NCI-H1436 treated with DMSO at 0.1 percent for 48 hours (cell line): ENCODE results near the gene CD14.
"Not testable (repeated sequence)": the region's sequence is repeated elsewhere in the genome, so short reads cannot be mapped to it uniquely, and the experiment has no call there.

Experiments
- DNase-seq: peaks from one replicate; lab custom pipeline; 2025; lab: John Stamatoyannopoulos, UW

The CD14 gene

GRCh38 chr5:140633021-140633471 is at the start of gene CD14:
Gene CD14, minus strand, starts transcription at chr5:140633175. Its CDS starts 104 bp downstream, at chr5:140633071.
- DNase-seq = no peak

DNA sequence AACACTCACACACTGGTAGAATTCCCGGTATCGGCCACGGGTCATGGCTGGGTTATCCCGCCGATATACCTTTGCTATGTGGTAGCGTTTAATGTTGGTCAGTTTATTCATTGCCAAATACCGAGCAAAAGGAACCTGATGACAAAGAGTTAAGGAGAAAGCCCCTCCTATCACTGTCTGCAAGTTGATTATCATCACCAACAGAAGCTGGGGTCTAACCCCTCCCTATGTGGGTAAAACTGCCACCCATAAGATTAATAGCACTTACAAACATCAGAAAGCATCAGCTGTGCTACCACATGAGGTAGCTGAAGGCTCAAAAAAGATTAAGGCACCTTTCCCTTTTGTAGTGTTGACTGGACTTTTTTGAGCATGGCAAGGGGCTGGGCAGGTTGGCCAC is 46.0 kb upstream of the CD14 start:
- DNase-seq = no peak

- no peak for DNase-seq
These were observed 45.0 kb upstream of the CD14 start for GRCh38 chr5:140677947-140678346.

DNA sequence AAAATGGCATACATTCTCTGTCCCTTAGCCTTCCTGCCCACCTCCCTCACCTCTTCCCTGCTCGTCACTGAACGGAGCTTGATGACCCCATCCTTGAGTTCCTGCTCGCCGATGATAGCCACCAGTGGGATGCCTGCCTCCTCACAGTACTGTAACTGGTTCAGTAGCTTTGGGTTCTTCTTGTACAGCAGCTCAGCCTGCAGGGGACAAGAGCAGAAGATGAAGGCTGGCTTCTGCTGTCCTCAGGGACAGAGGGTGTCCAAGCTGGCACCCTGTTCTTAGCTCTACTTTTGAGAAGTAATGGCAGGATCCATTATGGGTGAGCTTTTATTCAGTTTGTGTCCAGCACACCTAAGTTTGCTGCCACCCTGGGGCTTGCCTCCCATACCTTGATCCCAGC is 41.7 kb upstream of the CD14 start:
- no peak for DNase-seq

- DNase-seq = no peak
These were observed 41.2 kb upstream of the CD14 start for GRCh38 chr5:140674211-140674610.

GRCh38 chr5:140673187-140673976 is 40.4 kb upstream of the CD14 start, which contains the start of gene DND1:
Gene DND1, minus strand, starts transcription at chr5:140673576. Its CDS starts 34 bp downstream, at chr5:140673542.
- no peak for DNase-seq

DNA sequence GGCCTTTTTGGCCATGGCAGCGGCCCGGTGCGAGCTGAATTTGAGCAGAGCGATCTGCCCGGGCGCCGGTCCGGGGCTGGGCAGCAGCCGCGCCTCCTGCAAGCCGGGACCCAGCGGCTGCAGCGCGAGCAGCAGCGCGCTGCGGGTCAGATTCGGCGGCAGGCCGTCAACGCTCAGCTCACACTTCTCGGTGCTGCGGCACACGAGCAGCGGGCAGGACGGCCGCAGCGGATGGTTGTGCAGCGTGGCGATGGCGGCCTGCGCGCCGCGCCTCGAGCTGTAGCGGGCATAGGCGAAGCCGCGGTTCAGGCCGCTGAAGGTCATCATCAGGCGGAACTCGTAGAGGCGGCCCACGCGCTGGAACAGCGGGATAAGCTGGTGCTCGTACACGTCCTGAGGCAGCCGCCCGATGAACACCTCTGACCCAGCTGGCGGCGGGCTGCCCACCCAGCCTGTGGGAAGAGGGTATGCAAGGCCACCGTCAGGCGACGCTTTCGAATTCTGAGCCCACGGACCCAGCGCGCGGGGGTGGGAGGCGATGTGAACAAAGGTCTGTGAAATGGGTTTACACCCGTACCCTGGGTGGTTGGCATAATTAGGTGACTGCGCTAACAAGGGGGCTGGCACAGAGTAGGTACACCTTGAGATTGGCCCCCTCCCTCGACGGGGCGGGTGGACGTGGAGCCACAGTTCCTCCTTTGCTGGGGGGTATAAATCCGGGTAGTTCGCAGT is 39.6 kb upstream of the CD14 start:
- DNase-seq = no peak

GRCh38 chr5:140671472-140672125 is 38.6 kb upstream of the CD14 start:
- DNase-seq = no peak

DNA sequence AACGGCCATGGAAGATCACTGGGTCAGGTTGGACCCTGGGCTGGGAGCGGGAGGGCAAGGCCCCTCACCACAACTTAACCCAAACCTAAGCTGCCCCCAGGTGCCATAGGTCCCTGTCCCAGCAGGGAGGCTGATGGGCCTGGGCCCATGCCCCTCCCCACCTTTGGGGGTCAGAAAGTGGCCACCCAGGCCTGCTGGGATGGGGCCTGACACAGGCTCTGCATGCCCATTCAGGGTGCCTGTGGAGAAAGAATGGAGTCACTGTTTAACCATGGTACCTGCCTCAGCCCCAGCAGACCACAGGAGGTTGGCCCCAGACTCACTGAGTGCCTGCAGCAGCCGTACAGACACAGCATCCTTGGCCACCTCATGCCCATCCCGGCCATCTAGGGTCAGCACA is 38.1 kb upstream of the CD14 start:
- DNase-seq = not testable (repeated sequence)

- peak; percentile 67 for DNase-seq
These were observed 31.6 kb upstream of the CD14 start, which contains the start of gene WDR55 for GRCh38 chr5:140664359-140665119. Gene WDR55, plus strand, starts transcription at chr5:140664904. Its CDS starts 9 bp downstream, at chr5:140664913.

- no peak for DNase-seq
These were observed 31.0 kb upstream of the CD14 start for GRCh38 chr5:140664030-140664358.

- not testable (repeated sequence) for DNase-seq
These were observed 27.4 kb upstream of the CD14 start for GRCh38 chr5:140660371-140660770.

DNA sequence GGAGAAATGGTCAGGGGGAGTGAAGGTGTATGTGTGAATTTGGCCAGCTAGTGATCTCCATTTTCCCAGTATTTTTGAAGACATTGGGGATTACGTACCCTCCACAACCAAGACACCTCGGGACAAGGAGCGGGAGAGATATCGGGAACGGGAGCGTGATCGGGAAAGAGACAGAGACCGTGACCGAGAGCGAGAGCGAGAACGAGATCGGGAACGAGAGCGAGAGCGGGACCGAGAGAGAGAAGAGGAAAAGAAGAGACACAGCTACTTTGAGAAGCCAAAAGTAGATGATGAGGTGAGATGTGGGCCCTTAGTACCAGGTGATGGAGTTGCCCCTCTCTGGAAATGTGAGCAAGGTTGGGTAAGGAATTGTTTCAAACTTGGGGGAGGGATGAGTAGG is 25.9 kb upstream of the CD14 start:
- no peak for DNase-seq

- no peak for DNase-seq
These were observed 14.1 kb upstream of the CD14 start for GRCh38 chr5:140647042-140647419.

DNA sequence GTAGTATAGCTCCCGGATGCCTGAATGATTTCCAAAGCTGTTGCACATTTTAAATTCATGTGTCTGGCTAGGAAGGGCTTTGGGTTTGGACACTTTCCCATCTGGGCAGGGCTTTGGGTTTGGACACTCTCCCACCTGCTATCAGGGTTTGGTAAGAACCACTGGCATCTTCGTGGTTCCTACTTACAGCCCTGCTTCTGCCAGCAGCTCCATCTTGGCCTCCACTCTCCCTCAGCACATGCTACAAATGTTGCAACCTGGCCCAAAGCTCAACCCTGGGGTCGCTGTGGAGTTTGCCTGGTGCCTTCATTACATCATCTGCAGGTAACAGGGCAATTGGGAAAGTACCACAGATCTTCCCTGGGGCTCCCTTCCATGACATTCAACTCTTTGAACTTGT is 9.7 kb upstream of the CD14 start:
- DNase-seq = no peak

DNA sequence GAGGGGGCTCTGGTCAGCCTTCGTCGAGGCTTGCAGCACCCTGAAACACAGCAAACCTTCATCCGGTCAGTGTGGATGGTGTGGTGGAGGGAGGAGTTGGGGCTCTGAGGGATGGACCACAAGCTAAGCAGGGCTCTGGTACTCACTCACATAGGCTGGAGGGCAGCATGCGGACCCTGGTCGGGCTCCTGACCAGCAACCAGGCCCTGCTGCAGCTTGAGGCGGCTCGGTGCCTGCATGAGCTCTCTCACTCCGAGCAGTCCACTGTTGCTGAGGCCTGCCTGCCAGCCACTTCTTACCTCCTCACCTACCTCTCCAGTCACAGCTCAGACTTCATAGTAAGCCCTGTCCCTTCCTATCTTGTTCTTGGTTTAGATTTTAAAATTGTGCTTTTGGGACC is 8.7 kb upstream of the CD14 start:
- no peak for DNase-seq

GRCh38 chr5:140639148-140639981 is 6.4 kb upstream of the CD14 start, which contains the start of gene TMCO6:
Gene TMCO6, plus strand, starts transcription at chr5:140639451. Its CDS starts 77 bp downstream, at chr5:140639528.
- DNase-seq = peak; percentile 79

DNA sequence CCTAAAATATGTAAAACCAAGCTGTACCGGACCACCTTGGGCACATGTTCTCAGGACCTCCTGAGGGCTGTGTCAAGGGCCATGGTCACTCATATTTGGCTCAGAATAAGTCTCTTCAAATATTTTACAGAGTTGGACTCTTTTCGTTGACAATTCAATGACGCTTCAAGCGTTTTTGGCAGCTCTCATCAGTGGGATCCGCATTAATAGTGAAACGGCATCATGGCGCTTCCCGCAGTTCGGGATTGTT is 5.8 kb upstream of the CD14 start:
- DNase-seq = not testable (repeated sequence)

- no peak for DNase-seq
These were observed 4.6 kb upstream of the CD14 start for GRCh38 chr5:140637371-140638100.
